IPS-15b (cell line): ENCODE results near the gene HSPA8.

Experiments used
- H3K27me3 ChIP-seq: one replicate; pipeline ENCODE4 v1.6.1; 2013; ENCODE audit warnings: low read length; ENCODE audit not compliant: control insufficient read depth, insufficient read depth
- H3K36me3 ChIP-seq: one replicate; pipeline ENCODE4 v1.6.1; 2013; ENCODE audit warnings: low read length; ENCODE audit not compliant: control insufficient read depth, insufficient read depth
- H3K4me1 ChIP-seq: one replicate; pipeline ENCODE4 v1.6.1; 2013; ENCODE audit warnings: mild to moderate bottlenecking, low read length; ENCODE audit not compliant: control insufficient read depth, insufficient read depth
- H3K4me3 ChIP-seq: one replicate; pipeline ENCODE4 v1.5.1; 2013; ENCODE audit warnings: low read depth, low read length
- H3K9ac ChIP-seq: one replicate; pipeline ENCODE4 v1.6.1; 2013; ENCODE audit warnings: low read depth, mild to moderate bottlenecking, low read length
- H3K9me3 ChIP-seq: one replicate; pipeline ENCODE4 v1.6.1; 2013; ENCODE audit warnings: mild to moderate bottlenecking, low read length; ENCODE audit not compliant: control insufficient read depth, insufficient read depth

The HSPA8 gene

GRCh38 chr11:123035831-123036230, 26.1 kb downstream of the HSPA8 start:
- H3K4me3 ChIP-seq, result no peak overlapping the region
- no peaks in the 10 kb centered on the region for H3K9me3 ChIP-seq
- H3K27me3 ChIP-seq, result no peaks in the 10 kb centered on the region
- H3K36me3 ChIP-seq, result no peaks in the 10 kb centered on the region
- H3K9ac ChIP-seq, result no peak overlapping the region
- no peaks in the 10 kb centered on the region for H3K4me1 ChIP-seq

- H3K4me3 ChIP-seq, result no peak overlapping the region
- no peaks in the 10 kb centered on the region for H3K36me3 ChIP-seq
- H3K9me3 ChIP-seq, result no peaks in the 10 kb centered on the region
- H3K4me1 ChIP-seq, result peaks cover 8% of the 10 kb centered on the region
- H3K27me3 ChIP-seq, result no peaks in the 10 kb centered on the region
- no peak overlapping the region for H3K9ac ChIP-seq
Observed at GRCh38 chr11:123034597-123034996, 27.3 kb downstream of the HSPA8 start.

- Histone ChIP-seq H3K4me3 (no peak overlapping the region), H3K27me3 (no peaks in the 10 kb centered on the region), H3K4me1 (peaks cover 9% of the 10 kb centered on the region), H3K36me3 (no peaks in the 10 kb centered on the region), H3K9me3 (no peaks in the 10 kb centered on the region), H3K9ac (no peak overlapping the region)
Observed at GRCh38 chr11:123033895-123034294, 28.0 kb downstream of the HSPA8 start.

GRCh38 chr11:123030517-123030916, 31.4 kb downstream of the HSPA8 start:
- Histone ChIP-seq H3K27me3 (no peaks in the 10 kb centered on the region), H3K4me1 (peaks cover 9% of the 10 kb centered on the region), H3K9ac (no peak overlapping the region), H3K36me3 (no peaks in the 10 kb centered on the region), H3K9me3 (no peaks in the 10 kb centered on the region), H3K4me3 (no peak overlapping the region)

- no peaks in the 10 kb centered on the region for H3K27me3 ChIP-seq
- H3K4me1 ChIP-seq, result no peaks in the 10 kb centered on the region
- no peaks in the 10 kb centered on the region for H3K9me3 ChIP-seq
- no peak overlapping the region for H3K9ac ChIP-seq
- no peaks in the 10 kb centered on the region for H3K36me3 ChIP-seq
- no peak overlapping the region for H3K4me3 ChIP-seq
Observed at GRCh38 chr11:123020968-123021367, 41.0 kb downstream of the HSPA8 start.

GRCh38 chr11:123018702-123019101, 43.2 kb downstream of the HSPA8 start:
- Histone ChIP-seq H3K4me1 (no peaks in the 10 kb centered on the region), H3K9me3 (no peaks in the 10 kb centered on the region), H3K9ac (no peak overlapping the region), H3K4me3 (no peak overlapping the region), H3K27me3 (no peaks in the 10 kb centered on the region), H3K36me3 (no peaks in the 10 kb centered on the region)

- Histone ChIP-seq H3K36me3 (no peaks in the 10 kb centered on the region), H3K9ac (no peak overlapping the region), H3K4me3 (no peak overlapping the region), H3K9me3 (no peaks in the 10 kb centered on the region), H3K4me1 (peaks cover 7% of the 10 kb centered on the region), H3K27me3 (no peaks in the 10 kb centered on the region)
Observed at GRCh38 chr11:123011510-123011909, 50.4 kb downstream of the HSPA8 start.
